Tibial nerve (tissue), 3 donors: ENCODE measurements around the gene YTHDF2.

Source experiments
- CTCF ChIP-seq, 5 experiments: fragments of 200-600 bp in 3 of 5; fragments of 450-650 bp in 2 of 5; sonication (generic) in 3 of 5; IDR thresholded peaks; one replicate each; pipeline ENCODE4 v1.5.1; 2016 to 2019; ENCODE audit warnings: antibody characterized with exemption in 5 of 5, mild to moderate bottlenecking in 3 of 5, moderate library complexity in 2 of 5
- POLR2A ChIP-seq, 2 donors: fragments of 450-650 bp; IDR thresholded peaks; one replicate each; pipeline ENCODE4 v1.6.1; 2017; ENCODE audit warnings: antibody characterized with exemption in 2 of 2, mild to moderate bottlenecking in 2 of 2, moderate library complexity in 2 of 2

GRCh38 chr1:28811766-28812668 lies 75.3 kb downstream of the YTHDF2 start, which contains the start of gene OPRD1:
- TF ChIP-seq CTCF (IDR thresholded peaks at IDR 0.05) (no peak), POLR2A (IDR thresholded peaks at IDR 0.05) (no peak)
